Measurements from ENCODE around the gene TAX1BP3.

Gene TAX1BP3

DNA sequence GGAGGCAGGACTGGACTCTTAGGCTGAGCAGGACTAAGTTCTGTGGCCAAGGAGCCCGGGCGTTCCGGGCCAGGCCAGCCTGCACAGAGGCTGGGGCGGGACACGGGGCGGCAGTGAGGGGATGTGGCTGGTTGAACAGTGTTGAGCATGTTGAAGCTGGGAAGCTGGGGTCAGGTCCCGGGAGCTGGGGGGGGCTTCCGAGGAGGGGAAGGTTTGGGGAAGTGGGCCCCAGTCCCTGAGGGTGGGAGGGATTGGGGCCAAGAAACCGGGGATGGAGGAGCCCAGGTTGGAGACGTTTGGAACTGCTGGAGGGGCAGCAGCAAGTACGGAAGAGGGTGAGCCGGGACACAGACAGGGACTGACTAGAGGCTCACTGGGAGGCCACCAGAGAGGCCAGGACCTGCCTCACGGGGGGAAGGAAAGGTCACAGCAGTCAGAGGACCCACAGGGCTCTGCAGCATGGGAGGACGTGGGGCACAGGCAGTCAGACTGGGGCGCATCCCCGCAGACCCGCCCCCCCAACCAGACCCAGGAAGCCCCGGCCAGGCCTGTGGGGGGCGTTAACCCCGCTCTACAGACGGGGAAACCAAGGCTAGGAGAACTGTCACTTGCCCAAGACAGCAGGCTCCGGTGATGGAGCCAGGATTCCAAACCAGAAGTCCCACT is 9.5 kb downstream of the TAX1BP3 start:
- no peak for DNase-seq (ENCODE audit: low read depth)

DNA sequence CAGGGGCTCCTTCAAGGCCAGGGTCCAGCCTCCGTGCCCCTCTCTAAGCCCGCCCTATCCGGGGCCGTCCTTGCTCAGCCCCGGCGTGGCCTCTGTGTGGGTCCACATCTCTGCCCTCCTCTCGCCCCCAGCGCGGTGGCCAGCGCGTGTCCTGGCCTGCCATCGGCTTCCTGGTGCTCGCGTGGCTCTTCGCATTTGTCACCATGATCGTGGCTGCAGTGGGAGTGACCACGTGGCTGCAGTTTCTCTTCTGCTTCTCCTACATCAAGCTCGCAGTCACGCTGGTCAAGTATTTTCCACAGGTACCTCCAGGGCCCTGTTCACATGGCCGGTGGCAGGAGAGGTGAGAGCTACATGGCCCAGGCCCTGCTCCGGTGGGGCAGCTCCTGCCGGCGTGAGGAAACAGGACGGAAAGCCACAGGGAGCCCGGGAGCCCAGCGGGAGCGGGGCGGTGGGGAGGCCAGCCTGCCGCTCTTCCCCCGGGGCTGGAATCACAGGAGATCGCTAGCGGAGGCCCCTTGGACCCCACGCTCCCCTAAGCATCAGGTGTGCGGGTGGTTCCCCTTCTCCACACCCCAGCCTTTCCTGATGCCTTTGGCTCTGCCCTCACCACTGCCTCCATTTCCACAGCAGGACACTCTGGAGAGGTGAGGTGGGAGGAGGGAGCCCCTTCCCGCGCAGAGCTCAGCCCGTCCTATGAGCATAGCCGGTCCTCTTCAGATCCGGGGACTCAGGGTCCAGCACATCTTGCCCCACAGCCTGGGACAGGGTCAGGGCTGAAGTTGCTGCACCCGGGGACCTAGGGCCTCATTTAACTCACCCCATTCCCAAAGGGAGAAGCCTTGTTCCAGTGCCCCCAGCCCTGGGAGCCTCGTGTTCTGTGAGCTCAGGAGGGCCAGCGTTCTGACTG is 10.2 kb downstream of the TAX1BP3 start:
- TF ChIP-seq, protein P1, sequence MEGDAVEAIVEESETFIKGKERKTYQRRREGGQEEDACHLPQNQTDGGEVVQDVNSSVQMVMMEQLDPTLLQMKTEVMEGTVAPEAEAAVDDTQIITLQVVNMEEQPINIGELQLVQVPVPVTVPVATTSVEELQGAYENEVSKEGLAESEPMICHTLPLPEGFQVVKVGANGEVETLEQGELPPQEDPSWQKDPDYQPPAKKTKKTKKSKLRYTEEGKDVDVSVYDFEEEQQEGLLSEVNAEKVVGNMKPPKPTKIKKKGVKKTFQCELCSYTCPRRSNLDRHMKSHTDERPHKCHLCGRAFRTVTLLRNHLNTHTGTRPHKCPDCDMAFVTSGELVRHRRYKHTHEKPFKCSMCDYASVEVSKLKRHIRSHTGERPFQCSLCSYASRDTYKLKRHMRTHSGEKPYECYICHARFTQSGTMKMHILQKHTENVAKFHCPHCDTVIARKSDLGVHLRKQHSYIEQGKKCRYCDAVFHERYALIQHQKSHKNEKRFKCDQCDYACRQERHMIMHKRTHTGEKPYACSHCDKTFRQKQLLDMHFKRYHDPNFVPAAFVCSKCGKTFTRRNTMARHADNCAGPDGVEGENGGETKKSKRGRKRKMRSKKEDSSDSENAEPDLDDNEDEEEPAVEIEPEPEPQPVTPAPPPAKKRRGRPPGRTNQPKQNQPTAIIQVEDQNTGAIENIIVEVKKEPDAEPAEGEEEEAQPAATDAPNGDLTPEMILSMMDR (IDR thresholded peaks at IDR 0.05; ENCODE audit: control insufficient read depth, extremely low read depth, insufficient read depth), result no peak
- H3K4me3 ChIP-seq (ENCODE audit: low read depth, low read length), result no peak overlapping the region
- DNase-seq (ENCODE audit: low read depth), result no peak

More for the DNA sequence above, 9.5 kb downstream of the TAX1BP3 start:
- TF ChIP-seq, protein P1 (IDR thresholded peaks at IDR 0.05; ENCODE audit: control insufficient read depth, extremely low read depth, insufficient read depth), result no peak
- H3K4me3 ChIP-seq (ENCODE audit: low read depth, low read length), result no peak overlapping the region

DNA sequence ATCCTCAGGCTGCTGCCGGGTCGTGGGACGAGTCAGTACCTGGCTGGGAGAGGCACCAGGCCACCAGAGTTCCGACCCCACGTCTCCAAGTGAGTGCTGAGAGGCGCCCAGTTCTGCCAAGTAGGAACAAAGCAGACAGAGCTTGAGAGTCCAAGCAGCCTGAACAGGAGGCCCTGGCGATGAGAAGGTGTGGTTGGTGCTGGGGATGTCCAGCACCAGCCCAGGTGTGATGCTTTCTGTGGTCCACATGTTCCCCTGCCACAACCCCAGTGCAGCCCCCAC is 10.8 kb downstream of the TAX1BP3 start:
- DNase-seq (ENCODE audit: low read depth), result no peak
- TF ChIP-seq, protein P1 (IDR thresholded peaks at IDR 0.05; ENCODE audit: control insufficient read depth, extremely low read depth, insufficient read depth), result no peak
- H3K4me3 ChIP-seq (ENCODE audit: low read depth, low read length), result no peak overlapping the region

GRCh38 chr17:3656755-3657587 is 11.4 kb downstream of the TAX1BP3 start:
- TF ChIP-seq, protein P1 (IDR thresholded peaks at IDR 0.05; ENCODE audit: control insufficient read depth, extremely low read depth, insufficient read depth), result no peak
- no peak for DNase-seq (ENCODE audit: low read depth)
- no peak overlapping the region for H3K4me3 ChIP-seq (ENCODE audit: low read depth, low read length)

DNA sequence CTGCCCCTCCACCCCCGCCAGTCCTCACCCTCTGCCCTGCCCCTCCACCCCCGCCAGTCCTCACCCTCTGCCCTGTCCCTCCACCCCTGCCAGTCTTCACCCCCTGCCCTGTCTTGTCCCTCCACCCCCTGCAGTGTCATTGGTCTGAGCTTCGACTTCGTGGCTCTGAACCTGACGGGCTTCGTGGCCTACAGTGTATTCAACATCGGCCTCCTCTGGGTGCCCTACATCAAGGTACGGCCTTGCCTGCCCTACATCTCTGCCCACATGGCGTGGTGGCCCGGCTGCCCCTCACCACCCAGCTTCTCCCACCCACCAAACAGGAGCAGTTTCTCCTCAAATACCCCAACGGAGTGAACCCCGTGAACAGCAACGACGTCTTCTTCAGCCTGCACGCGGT is 12.0 kb downstream of the TAX1BP3 start:
- H3K4me3 ChIP-seq (ENCODE audit: low read depth, low read length), result no peak overlapping the region
- TF ChIP-seq, protein P1 (IDR thresholded peaks at IDR 0.05; ENCODE audit: control insufficient read depth, extremely low read depth, insufficient read depth), result no peak

DNA sequence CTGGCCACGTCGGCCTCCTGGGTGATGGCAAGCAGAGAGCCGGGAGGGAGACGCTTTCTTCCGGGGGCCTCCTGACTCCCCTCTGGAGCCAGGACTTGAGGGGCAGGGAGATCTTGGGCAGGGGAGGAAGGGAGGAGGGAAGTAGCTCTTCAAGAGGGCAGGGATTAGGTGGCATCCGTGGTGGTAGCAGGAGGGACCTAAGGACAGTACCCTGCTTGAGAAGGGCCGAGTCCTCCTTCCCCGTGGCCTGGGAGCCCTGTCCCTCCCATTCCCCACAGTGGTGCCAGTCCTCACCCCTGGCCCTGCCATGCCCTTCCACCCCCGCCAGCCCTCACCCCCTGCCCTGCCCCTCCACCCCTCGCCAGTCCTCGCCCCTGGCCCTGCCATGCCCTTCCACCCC is 12.6 kb downstream of the TAX1BP3 start:
- TF ChIP-seq, protein P1 (IDR thresholded peaks at IDR 0.05; ENCODE audit: control insufficient read depth, extremely low read depth, insufficient read depth), result no peak
- no peak overlapping the region for H3K4me3 ChIP-seq (ENCODE audit: low read depth, low read length)
- no peak for DNase-seq (ENCODE audit: low read depth)

More for the DNA sequence above, 12.0 kb downstream of the TAX1BP3 start:
- DNase-seq (ENCODE audit: low read depth), result no peak

Data from LNCaP clone FGC (cell line).